PC-3 (cell line): ENCODE data around the gene KTN1.

ENCODE experiments used
- EZH2phosphoT487 ChIP-seq: fragments of 300-600 bp; sonication (generic); IDR thresholded peaks from 2 replicates; pipeline ENCODE4 v1.6.1; 2018; ENCODE audit warnings: mild to moderate bottlenecking, antibody characterized with exemption, low read length, borderline replicate concordance
- TF ChIP-seq, protein P1 (sequence below): fragments of 300-600 bp; sonication (generic); conservative IDR thresholded peaks from 2 replicates; pipeline ENCODE4 v1.5.1; 2017; ENCODE audit warnings: antibody characterized with exemption, low read depth, mild to moderate bottlenecking, low read length

DNA sequence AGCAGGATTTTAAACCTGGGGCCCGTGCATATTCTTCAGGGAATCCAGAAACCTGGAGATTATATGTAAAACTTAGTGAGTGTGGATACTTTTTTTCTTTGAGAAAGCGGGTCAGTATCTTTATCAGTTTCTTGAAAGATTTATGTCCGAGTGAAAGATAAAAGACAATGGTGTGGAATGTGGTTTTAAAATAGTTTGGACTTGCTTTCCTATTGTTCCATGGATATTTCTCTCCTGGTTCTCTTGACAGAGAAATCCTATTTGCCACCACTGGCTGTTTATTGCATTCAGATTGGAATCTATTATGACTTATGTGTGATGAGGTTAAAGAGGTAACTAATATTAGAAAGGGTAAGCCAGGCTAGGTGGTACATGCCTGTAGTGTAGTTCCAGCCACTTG lies 27.4 kb downstream of the KTN1 start:
- no peak for TF ChIP-seq EZH2phosphoT487
- TF ChIP-seq, protein P1, sequence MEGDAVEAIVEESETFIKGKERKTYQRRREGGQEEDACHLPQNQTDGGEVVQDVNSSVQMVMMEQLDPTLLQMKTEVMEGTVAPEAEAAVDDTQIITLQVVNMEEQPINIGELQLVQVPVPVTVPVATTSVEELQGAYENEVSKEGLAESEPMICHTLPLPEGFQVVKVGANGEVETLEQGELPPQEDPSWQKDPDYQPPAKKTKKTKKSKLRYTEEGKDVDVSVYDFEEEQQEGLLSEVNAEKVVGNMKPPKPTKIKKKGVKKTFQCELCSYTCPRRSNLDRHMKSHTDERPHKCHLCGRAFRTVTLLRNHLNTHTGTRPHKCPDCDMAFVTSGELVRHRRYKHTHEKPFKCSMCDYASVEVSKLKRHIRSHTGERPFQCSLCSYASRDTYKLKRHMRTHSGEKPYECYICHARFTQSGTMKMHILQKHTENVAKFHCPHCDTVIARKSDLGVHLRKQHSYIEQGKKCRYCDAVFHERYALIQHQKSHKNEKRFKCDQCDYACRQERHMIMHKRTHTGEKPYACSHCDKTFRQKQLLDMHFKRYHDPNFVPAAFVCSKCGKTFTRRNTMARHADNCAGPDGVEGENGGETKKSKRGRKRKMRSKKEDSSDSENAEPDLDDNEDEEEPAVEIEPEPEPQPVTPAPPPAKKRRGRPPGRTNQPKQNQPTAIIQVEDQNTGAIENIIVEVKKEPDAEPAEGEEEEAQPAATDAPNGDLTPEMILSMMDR: no peak
